ENCODE results near the gene NISCH.

GRCh38 chr3:52483081-52483480 lies 27.7 kb downstream of the NISCH start:
- TF ChIP-seq TCF4 (CRISPR knock-in tag; IDR thresholded peaks at IDR 0.05; ENCODE audit: borderline replicate concordance) (no peak), OSR1 (CRISPR knock-in tag; IDR thresholded peaks at IDR 0.05) (no peak), POU6F1 (CRISPR knock-in tag; IDR thresholded peaks at IDR 0.05; ENCODE audit: borderline replicate concordance, low read depth) (no peak), PATZ1 (CRISPR knock-in tag; IDR thresholded peaks at IDR 0.05; ENCODE audit: borderline replicate concordance) (no peak), ZFP30 (CRISPR knock-in tag; IDR thresholded peaks at IDR 0.05) (no peak), ARNTL (CRISPR knock-in tag; IDR thresholded peaks at IDR 0.05; ENCODE audit: borderline replicate concordance, low read depth) (no peak), GLIS3 (CRISPR knock-in tag; IDR thresholded peaks at IDR 0.05) (no peak), CREB5 (CRISPR knock-in tag; IDR thresholded peaks at IDR 0.05; ENCODE audit: low read depth) (no peak), RARB (CRISPR knock-in tag; IDR thresholded peaks at IDR 0.05) (no peak), ISL1 (CRISPR knock-in tag; IDR thresholded peaks at IDR 0.05) (no peak), CSDC2 (CRISPR knock-in tag; IDR thresholded peaks at IDR 0.05) (no peak), ZC3H10 (CRISPR knock-in tag; IDR thresholded peaks at IDR 0.05) (no peak), TOX (CRISPR knock-in tag; IDR thresholded peaks at IDR 0.05; ENCODE audit: borderline replicate concordance) (no peak), CSRNP3 (CRISPR knock-in tag; IDR thresholded peaks at IDR 0.05) (no peak)

All from SK-N-SH treated with all-trans-retinoic acid at 6 μM for 48 hours (cell line).